ENCODE results near the gene CCDC159.

CCDC159 gene

DNA sequence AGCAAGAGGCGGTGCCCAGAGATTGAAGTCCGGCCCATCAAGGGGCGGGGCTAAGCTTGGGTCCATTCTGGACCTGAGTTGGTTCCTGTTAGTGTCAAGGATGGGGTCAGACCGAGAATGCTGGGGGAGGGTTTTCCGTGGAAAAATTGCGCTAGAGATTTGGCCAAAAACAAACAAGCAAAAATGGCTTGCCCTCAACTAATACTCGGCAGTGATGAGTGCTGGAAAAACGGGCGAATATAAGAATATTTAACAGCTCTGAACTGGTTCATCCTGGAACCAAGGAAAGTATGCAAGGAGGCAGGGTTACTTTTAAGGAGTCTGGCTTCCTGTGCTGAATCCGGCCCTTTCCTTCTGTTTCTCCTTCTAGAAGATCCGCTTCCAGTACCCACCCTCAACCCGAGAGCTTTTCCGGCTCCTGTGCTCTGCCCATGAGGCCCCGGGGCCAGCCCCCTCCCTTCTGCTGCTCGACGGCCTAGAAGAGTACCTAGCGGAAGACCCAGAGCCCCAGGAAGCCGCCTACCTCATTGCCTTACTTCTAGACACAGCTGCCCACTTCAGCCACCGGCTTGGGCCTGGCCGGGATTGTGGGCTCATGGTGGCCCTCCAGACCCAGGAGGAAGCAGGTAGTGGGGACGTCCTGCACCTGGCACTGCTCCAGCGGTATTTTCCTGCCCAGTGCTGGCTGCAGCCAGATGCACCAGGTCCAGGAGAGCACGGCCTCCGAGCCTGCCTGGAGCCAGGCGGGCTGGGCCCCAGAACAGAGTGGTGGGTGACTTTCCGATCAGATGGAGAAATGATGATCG, 29.0 kb downstream of the CCDC159 start:
- TF ChIP-seq CREB1 (IDR thresholded peaks at IDR 0.05; ENCODE audit: low read depth): no peak
- TF ChIP-seq, protein P1, sequence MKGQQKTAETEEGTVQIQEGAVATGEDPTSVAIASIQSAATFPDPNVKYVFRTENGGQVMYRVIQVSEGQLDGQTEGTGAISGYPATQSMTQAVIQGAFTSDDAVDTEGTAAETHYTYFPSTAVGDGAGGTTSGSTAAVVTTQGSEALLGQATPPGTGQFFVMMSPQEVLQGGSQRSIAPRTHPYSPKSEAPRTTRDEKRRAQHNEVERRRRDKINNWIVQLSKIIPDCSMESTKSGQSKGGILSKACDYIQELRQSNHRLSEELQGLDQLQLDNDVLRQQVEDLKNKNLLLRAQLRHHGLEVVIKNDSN (IDR thresholded peaks at IDR 0.05): no peak
- no peak for TF ChIP-seq REST (IDR thresholded peaks at IDR 0.05; ENCODE audit: low read depth)
- no peak for TF ChIP-seq MAX (IDR thresholded peaks at IDR 0.05)
- no peak for TF ChIP-seq FOXM1 (IDR thresholded peaks at IDR 0.05; ENCODE audit: borderline replicate concordance, low read depth)
- no peak for TF ChIP-seq ZBTB7A (IDR thresholded peaks at IDR 0.05; ENCODE audit: low read depth)

GRCh38 chr19:11377237-11377636, 30.9 kb downstream of the CCDC159 start:
- no peak for TF ChIP-seq FOXM1 (IDR thresholded peaks at IDR 0.05; ENCODE audit: borderline replicate concordance, low read depth)
- TF ChIP-seq, protein P1 (IDR thresholded peaks at IDR 0.05): peak; percentile 94

DNA sequence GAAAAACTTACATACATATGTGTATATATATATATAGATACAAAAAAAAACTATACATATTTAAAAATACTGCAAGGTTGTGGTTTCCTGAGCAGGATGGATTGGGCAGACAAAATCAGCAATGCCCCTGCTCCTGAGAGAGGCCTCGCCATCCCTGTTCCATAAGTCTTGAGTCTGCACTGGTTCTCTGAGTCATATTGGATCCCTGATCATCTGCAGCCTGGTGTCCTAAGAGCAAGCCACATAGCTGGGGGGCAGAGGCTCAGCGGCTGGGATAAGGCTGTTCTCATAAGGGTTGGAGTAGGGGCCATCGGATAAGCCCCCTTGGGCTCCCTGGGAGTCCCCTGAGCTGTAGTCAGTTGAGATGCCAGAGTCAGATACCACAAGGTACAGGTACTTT, 31.4 kb downstream of the CCDC159 start:
- no peak for TF ChIP-seq CREB1 (IDR thresholded peaks at IDR 0.05; ENCODE audit: low read depth)
- TF ChIP-seq TEAD4 (IDR thresholded peaks at IDR 0.05): no peak
- no peak for TF ChIP-seq TAF1 (IDR thresholded peaks at IDR 0.05; ENCODE audit: low read depth)
- TF ChIP-seq EP300 (IDR thresholded peaks at IDR 0.05; ENCODE audit: borderline replicate concordance): no peak
- TF ChIP-seq ZBTB7A (IDR thresholded peaks at IDR 0.05; ENCODE audit: low read depth): no peak

- no peak for TF ChIP-seq NFIC (IDR thresholded peaks at IDR 0.05)
- TF ChIP-seq TAF1 (IDR thresholded peaks at IDR 0.05; ENCODE audit: low read depth): no peak
- no peak for TF ChIP-seq FOXM1 (IDR thresholded peaks at IDR 0.05; ENCODE audit: borderline replicate concordance, low read depth)
- no peak for TF ChIP-seq EGR1 (IDR thresholded peaks at IDR 0.05)
- TF ChIP-seq MAX (IDR thresholded peaks at IDR 0.05): no peak
- peak; percentile 42; the same call in 1 of the 2 replicates for TF ChIP-seq RAD21 (IDR thresholded peaks at IDR 0.05; ENCODE audit: low read depth)
These were observed 32.2 kb downstream of the CCDC159 start for GRCh38 chr19:11378319-11379189.

- TF ChIP-seq MAX (IDR thresholded peaks at IDR 0.05) (0 out of 2 replicates have a peak, but pooled peaks have one; percentile 29), TEAD4 (IDR thresholded peaks at IDR 0.05) (peak; percentile 54)
These were observed 33.0 kb downstream of the CCDC159 start for GRCh38 chr19:11379269-11379845.

GRCh38 chr19:11379857-11380350, 33.6 kb downstream of the CCDC159 start:
- peak; percentile 9; the same call in 1 of the 2 replicates for TF ChIP-seq MAX (IDR thresholded peaks at IDR 0.05)
- TF ChIP-seq, protein P1 (IDR thresholded peaks at IDR 0.05): no peak

DNA sequence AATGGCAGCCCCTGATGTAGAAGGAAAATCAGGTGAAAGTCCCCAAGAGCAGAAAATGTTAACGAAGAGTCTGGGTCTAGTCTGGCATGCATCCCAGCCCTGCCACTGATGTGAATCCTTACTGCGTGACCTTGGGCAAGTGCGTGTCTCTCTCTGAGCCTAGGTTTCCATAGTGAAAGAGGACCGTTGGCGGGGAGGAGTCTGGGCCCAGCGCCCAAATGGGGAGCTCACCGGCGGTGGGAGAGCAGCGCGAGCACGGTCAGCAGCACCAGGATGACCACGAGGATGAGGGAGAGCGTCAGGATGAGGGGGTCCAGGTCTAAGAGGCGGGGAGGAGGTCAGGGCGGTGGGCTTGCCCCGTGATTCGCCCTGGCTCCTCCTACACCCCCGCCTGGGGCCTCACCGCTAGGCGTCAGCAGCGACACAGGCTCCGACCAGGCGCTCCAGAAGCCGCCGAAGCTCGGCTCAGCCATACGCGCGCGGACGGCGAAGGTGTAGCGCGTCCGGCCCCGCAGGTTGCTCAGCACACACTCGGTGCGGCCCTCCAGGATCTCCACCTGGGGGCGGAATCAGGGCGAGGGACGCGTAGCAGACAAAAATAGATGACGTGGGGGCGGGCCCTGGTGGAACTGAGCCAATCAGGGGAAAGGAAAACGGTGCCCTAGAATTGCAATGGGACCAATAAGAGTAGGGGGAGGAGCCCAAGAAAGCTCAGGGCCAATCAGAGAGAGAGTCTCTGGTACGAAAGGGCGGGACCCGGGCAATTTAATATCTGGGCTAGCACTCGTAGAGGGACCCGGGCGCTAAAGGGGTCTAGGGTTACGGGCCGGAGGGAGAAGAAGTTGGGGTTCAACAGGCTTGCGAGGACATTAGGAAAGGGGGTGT, 34.6 kb downstream of the CCDC159 start:
- TF ChIP-seq FOXM1 (IDR thresholded peaks at IDR 0.05; ENCODE audit: borderline replicate concordance, low read depth) (peak; percentile 15; the same call in 1 of the 2 replicates), EP300 (IDR thresholded peaks at IDR 0.05; ENCODE audit: borderline replicate concordance) (no peak; the same call in 1 of the 2 replicates), RAD21 (IDR thresholded peaks at IDR 0.05; ENCODE audit: low read depth) (peak; percentile 60), YY1 (IDR thresholded peaks at IDR 0.05; ENCODE audit: low read depth) (peak; percentile 60; the same call in 1 of the 2 replicates), CREB1 (IDR thresholded peaks at IDR 0.05; ENCODE audit: low read depth) (peak; percentile 52; the same call in 1 of the 2 replicates), TAF1 (IDR thresholded peaks at IDR 0.05; ENCODE audit: low read depth) (peak; percentile 51; the same call in 1 of the 2 replicates), NFIC (IDR thresholded peaks at IDR 0.05) (0 out of 2 replicates have a peak, but pooled peaks have one; percentile 5), REST (IDR thresholded peaks at IDR 0.05; ENCODE audit: low read depth) (no peak), MAX (IDR thresholded peaks at IDR 0.05) (peak; percentile 81), TCF12 (IDR thresholded peaks at IDR 0.05; ENCODE audit: low read depth) (peak; percentile 41; the same call in 1 of the 2 replicates), ZBTB7A (IDR thresholded peaks at IDR 0.05; ENCODE audit: low read depth) (0 out of 2 replicates have a peak, but pooled peaks have one; percentile 77), TEAD4 (IDR thresholded peaks at IDR 0.05) (peak; percentile 45)
- TF ChIP-seq, protein P1 (IDR thresholded peaks at IDR 0.05): no peak
